ENCODE data around the gene CEP89.
A peak's percentile ranks its signal among the peaks of the same experiment; 100 is the strongest.
"Not testable (repeated sequence)": the region's sequence is repeated elsewhere in the genome, so short reads cannot be mapped to it uniquely, and the experiment has no call there.

The CEP89 gene

DNA sequence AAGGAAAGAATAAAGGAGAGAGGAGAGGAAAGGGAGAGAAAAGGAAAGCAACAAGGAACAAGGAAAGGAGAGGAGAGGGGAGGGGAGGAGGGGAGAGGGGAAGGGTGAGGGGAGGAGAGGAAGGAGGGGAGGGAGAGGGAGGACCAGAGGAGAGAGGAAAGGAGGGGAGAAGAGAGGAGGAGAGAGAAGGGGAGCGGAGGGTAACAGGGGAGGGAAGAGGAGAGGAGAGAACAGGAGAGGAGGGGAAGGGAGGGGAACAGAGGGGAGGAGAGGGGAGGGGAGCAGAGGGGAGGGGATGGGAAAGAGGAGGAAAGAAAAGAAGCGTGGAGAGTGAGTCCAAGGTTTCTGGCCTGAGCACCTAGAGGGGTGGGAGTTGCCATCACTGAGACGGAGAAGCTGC lies 27.0 kb upstream of the CEP89 start:
- TF ChIP-seq, protein P1, sequence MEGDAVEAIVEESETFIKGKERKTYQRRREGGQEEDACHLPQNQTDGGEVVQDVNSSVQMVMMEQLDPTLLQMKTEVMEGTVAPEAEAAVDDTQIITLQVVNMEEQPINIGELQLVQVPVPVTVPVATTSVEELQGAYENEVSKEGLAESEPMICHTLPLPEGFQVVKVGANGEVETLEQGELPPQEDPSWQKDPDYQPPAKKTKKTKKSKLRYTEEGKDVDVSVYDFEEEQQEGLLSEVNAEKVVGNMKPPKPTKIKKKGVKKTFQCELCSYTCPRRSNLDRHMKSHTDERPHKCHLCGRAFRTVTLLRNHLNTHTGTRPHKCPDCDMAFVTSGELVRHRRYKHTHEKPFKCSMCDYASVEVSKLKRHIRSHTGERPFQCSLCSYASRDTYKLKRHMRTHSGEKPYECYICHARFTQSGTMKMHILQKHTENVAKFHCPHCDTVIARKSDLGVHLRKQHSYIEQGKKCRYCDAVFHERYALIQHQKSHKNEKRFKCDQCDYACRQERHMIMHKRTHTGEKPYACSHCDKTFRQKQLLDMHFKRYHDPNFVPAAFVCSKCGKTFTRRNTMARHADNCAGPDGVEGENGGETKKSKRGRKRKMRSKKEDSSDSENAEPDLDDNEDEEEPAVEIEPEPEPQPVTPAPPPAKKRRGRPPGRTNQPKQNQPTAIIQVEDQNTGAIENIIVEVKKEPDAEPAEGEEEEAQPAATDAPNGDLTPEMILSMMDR (IDR thresholded peaks at IDR 0.05; ENCODE audit: low read depth, low read length), result no peak
- H3K4me3 ChIP-seq (ENCODE audit: low read depth, low read length), result no peak overlapping the region

DNA sequence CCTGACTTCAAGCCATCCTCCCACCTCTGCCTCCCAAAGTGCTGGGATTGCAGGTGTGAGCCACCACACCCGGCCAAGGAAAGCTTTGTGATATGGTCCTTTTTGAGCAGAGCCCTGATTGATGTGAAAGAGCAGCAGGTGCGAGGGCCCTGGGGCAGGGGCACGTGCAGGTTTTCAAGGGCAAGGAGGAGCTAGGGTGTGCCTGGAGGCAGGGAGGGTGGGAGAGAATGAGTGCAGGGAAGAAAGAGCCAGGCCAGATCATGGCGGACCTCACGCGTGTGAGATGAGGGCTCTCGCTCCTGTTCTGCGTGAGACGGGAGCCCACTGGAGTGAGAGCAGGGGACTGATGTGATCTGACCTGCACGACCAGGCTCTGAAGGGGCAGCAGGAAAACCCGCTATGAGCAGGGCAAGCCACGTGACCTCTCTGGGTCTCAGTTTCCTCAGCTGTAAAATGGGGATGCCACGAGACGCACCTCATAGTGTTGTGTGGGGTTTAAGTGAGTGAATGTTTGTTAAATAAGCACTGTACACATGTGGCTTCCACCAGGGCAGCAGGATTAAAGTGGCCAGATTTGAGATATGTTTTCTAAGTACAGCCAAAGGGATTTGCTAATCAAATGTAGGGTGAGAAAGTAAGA lies 26.1 kb upstream of the CEP89 start:
- no peak overlapping the region for H3K4me3 ChIP-seq (ENCODE audit: low read depth, low read length)
- TF ChIP-seq, protein P1 (IDR thresholded peaks at IDR 0.05; ENCODE audit: low read depth, low read length), result no peak

DNA sequence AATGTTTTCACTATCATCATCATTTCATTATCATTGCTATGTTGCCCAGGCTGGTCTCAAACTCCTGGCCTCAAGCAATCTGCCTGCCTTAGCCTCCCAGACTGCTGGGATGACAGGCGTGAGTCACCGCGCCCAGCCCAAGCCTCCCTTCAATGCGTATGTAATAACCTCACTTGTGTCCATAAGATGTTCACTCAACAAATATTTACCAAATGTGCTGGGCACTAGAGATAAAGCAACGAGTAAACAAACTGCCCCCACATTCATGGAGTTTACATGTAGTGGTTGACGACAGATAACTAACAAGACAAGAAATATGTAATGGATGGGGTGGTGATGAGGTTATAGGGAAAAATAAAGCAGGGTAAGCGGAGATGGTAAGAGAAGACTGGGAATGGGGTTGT lies 25.3 kb upstream of the CEP89 start:
- not testable (repeated sequence) for H3K4me3 ChIP-seq (ENCODE audit: low read depth, low read length)

DNA sequence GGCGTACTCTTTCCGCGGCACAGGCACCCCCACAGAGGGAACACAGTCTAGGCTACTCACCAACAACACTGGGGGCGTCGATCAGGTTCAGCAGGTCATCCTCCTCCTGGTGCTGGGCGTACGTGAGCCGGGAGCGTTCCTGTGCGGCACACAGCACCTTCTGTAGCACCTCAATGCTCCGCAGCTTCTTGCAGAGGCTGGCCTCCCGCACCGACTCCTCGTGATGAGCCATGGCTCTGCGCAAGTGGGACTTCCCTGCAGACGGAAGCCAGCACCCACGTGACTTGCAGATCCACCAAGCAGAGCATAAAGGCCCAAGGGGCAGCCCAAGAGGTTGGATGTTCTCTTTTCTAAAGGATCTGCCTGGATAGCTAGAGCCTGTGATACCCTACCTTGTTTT lies 24.2 kb upstream of the CEP89 start:
- H3K4me3 ChIP-seq (ENCODE audit: low read depth, low read length), result not testable (repeated sequence)

DNA sequence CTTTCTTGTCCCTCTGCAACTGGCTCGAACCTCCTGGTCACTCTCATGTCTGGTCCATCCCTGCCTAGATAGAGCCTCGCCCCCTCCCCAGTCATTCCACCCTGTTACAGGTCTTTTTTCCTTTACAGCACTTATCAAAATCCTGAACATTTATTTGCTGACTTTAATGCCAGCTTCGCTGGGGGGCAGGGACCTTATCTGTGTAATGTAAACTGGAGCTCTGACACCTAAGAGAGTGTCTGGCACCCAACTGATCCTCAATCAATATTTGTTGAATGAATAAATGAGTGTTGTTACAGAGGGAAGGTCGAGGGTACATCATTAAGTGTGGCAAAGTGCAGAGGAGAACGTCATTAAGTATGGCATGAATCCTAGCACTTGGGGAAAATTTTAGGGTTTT lies 17.0 kb upstream of the CEP89 start:
- TF ChIP-seq, protein P1 (IDR thresholded peaks at IDR 0.05; ENCODE audit: low read depth, low read length), result no peak
- no peak overlapping the region for H3K4me3 ChIP-seq (ENCODE audit: low read depth, low read length)

DNA sequence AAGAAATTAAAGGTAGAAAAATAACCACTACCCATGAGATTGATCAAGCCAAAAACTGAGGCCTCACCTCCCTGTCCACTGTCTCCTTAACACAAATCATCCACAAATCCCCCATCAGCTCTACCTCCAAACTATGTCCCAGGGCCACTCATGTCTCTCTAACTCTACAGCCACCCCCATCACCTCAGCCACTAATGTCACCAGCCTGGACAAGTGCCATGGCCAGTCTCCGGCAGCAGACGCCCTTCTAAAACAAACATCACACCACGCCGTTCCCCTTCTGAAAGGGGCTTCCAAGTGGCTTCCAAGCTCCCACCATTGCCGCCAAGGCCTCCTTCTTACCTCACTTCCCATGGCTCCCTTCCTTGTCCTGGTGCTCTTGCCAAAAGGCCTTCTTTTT lies 16.5 kb upstream of the CEP89 start:
- not testable (repeated sequence) for H3K4me3 ChIP-seq (ENCODE audit: low read depth, low read length)

DNA sequence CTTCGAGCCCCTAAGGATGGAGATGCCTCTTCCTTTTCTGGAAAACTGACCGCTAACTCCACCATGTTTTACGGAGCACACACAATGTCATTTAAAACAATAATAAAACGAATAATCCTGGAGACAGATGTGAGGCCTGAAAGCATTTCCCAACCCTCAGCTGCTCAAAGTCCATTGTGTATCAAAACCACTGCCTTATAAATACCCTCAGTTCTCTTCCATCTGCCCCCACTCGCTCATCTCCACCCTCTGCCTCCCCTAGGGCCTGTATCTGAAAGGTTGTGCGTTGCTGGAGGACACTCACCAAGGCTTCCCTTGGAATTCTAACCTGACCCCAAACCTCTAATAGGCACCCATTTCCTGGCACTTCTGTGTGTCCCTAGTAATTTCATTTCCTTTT lies 10.7 kb upstream of the CEP89 start:
- not testable (repeated sequence) for H3K4me3 ChIP-seq (ENCODE audit: low read depth, low read length)

DNA sequence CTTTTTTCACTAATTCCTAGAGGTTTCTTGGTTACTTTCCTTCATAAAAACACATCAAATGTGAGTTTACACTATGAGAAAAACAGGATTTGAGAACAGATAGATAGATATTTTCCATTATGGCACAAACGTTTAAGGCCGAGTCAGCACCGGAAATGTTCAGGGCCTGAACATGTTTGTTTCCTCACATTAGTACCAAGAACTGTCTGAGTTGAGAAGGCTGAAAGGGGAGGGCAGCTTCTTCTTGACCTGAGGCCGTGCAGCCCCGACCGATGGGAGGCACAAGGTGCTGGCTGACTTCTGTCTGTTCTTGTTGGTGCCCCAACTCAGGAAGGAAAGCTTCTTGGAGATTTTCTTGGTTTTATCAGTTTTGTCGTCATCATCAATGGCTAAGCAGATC lies 8.0 kb upstream of the CEP89 start:
- not testable (repeated sequence) for H3K4me3 ChIP-seq (ENCODE audit: low read depth, low read length)

DNA sequence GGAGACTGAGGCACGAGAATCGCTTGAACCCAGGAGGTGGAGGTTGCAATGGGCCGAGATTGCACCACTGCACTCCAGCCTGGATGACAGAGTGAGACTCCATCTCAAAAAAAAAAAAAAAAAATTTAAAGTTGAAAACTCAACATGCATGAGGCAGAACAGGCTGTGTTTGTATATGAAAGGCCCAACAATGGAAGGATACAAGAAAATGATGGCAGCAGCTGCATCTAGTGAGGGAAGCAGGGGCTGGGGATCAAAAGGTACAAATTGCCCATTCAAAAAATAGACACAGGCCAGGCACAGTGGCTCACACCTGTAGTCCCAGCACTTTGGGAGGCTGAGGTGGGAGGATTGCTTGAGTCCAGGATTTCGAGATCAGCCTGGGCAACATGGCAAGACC lies 6.1 kb upstream of the CEP89 start:
- not testable (repeated sequence) for H3K4me3 ChIP-seq (ENCODE audit: low read depth, low read length)

DNA sequence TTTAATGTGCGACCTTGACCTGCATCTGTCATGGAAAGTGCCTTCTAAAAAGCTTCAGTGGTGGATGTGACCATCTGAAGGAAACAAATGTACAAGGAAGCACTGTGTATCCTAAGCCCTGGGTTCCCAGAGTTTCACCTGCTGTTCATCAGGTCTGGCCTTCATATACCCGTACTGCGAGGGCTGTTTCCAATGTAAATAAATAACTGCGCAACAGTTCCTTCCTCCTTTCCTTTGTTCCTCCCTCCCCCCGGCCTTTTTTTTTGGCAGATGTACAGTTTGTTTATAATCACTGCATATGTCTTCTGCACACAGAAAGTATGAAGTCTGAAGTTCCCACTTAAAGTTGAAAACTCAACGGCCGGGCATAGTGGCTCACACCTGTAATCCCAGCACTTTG lies 5.5 kb upstream of the CEP89 start:
- TF ChIP-seq, protein P1 (IDR thresholded peaks at IDR 0.05; ENCODE audit: low read depth, low read length), result no peak
- H3K4me3 ChIP-seq (ENCODE audit: low read depth, low read length), result no peak overlapping the region

DNA sequence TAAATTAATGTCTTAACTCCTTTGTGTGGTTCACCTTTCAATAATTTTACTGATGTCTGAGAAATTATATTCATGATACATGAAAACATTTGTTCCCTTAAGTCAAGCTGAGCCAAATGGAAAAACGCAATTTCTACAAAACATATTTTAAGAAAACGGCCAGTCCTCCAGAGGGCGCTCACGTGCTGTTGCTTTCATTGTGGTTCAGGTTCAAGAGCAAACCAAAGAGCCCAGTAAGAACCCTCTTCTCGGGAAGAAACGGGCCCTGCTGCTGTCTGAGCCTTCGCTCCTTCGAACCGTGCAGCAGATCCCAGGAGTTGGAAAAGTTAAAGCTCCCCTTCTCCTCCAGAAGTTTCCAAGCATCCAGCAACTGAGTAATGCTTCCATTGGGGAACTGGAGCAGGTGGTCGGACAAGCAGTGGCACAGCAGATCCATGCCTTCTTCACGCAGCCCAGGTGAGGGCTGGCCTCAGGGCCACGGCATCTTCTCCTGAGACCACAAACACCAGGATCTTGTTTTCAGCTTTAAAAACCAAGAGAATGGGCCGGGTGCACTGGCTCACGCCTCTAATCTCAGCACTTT lies 4.6 kb upstream of the CEP89 start:
- TF ChIP-seq, protein P1 (IDR thresholded peaks at IDR 0.05; ENCODE audit: low read depth, low read length), result peak; percentile 85
- H3K4me3 ChIP-seq (ENCODE audit: low read depth, low read length), result no peak overlapping the region
